Measurements from ENCODE around the gene GRIA1.

The GRIA1 gene

DNA sequence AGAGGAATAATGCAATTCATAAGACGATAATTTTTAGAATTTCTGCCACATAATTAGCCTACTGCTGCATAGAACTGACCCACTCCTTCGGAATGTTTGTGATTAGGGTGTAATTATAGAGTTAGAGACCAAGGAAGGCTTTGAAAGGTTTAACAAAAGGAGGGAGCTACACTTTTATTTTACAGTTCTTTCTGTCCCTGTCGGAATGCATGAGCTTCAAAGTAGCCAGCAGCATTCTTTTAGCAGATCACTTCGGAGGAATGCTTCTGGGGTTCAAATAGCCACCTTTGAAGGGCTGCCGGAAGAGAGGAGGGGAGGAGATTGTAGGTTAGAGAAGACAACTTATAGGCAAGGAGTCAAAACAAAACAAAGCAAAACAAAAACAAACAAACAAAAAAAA, 168.1 kb downstream of the GRIA1 start:
- DNase-seq (ENCODE audit: low read depth, low spot score) = no peak

DNA sequence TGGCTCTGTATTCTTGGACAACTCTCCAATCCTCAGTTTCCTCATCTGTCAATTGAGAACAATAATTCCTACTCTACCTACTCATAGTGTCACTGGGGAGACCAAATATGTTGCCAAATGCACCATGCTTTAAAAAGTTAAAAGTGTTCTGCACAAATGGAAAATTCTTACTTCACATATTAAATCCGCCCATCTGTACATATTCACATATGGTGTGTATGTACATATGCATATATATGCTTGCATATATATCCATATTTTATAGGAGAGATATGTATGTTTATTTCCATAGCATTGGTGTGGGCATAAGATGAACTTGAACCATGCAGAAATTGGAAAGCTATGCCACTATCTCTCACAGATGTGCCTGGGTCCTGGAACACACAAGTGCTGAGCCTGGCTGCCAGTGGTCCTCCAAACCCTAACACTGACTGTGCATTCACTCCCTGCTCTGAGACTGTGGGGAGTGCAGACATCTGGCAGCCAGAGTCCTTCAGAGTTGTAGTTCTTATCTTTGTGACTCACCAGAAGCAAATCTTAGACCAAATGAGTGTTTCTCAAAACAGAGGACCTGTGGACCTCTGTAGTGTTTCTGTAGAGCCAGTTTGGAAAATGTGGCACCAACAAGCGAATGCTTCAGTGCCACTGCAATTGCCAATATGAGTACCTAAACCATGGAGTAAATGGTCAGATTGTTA, 168.7 kb downstream of the GRIA1 start:
- DNase-seq (ENCODE audit: low read depth, low spot score) = no peak

GRCh38 chr5:153660919-153661318, 170.4 kb downstream of the GRIA1 start:
- DNase-seq (ENCODE audit: low read depth, low spot score) = no peak

DNA sequence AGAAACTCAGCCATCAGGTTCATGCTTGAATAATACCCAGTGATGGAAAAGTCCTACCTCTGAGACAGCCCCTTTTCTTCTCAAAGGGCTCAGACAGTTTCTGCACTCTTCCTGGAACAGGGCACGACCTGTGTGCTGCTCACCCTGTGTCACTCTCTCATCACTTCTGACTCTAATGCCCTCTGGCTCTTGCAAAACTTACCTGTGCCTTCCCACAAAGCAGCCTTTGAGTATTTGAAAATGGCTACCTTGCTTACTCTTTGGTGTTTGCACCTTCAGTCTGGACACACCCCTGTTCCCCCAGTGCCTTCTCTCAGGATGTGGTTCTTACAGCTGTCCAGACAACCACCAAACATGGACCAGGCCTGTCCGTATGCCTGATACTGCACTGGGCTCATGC, 171.4 kb downstream of the GRIA1 start:
- no peak for DNase-seq (ENCODE audit: low read depth, low spot score)

- no peak for DNase-seq (ENCODE audit: low read depth, low spot score)
Measured at GRCh38 chr5:153670101-153670500, 179.6 kb downstream of the GRIA1 start.

- no peak for DNase-seq (ENCODE audit: low read depth, low spot score)
Measured at GRCh38 chr5:153671653-153672346, 181.3 kb downstream of the GRIA1 start.

DNA sequence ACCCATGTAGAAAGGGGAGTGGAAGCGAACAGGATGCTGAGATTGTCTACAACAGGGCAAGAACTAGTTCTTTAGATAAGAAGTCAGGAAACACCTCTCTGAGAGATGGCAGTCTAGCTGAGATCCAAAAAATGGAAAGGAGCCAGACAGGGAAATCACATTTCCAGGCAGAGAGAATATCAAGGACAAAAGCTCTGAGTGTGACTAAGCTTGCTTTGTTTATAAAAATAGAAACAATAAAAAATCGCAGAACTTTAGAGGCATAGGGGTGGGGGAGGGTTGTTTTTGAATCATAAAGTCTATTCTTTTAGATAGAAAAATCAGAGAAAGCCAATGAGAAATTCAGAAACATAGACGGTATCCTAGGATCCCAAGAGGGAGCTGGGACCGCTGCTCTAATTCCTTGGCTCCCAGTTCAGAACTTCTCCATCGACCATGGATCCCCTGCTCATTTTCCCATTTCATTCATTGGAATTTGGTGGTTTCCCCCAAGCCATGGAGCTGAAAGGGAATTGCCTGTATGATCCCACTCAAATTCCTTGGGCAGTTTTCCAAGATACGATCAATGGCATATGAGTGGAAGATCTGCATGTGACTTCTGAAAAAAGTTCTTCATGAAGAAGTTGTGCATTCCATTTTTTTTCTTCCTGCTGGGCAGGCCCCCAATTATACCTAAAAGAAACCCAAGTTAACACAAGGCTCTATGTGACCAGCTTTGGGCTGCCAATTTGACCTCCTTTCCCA, 182.0 kb downstream of the GRIA1 start:
- no peak for DNase-seq (ENCODE audit: low read depth, low spot score)

- DNase-seq (ENCODE audit: low read depth, low spot score) = no peak
Measured at GRCh38 chr5:153674356-153674755, 183.9 kb downstream of the GRIA1 start.

DNA sequence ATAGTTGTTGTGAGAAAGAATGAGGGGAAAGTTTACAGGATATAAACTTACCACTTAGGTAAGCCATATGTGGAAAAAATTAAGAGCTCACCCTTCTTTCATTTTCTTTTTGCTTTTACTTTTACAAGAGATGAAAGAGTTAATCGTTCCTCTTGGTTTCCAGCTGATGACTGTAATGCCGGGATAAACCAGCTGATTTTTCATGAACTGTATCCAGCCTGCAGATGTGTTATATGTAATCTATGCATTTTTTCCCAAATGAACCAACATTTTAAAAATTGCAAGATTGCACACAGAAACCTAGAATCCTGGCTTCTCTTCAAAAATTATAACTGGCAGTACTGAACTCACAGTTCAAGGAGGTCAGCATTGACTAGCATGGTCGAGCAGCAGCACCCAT, 185.9 kb downstream of the GRIA1 start:
- DNase-seq (ENCODE audit: low read depth, low spot score) = no peak

DNA sequence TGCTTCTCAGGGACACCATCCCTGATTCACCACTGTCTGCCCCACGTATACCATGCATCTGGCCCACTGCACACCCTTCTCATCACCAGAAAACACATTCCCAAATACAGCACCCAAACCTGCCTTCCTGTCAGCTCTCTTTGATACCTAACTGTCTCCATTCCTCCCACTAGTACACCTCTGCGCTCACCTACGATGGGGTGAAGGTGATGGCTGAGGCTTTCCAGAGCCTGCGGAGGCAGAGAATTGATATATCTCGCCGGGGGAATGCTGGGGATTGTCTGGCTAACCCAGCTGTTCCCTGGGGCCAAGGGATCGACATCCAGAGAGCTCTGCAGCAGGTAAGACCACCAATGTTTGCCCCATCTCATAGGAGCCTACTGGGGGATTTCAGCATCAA, 186.4 kb downstream of the GRIA1 start:
- DNase-seq (ENCODE audit: low read depth, low spot score) = no peak

DNA sequence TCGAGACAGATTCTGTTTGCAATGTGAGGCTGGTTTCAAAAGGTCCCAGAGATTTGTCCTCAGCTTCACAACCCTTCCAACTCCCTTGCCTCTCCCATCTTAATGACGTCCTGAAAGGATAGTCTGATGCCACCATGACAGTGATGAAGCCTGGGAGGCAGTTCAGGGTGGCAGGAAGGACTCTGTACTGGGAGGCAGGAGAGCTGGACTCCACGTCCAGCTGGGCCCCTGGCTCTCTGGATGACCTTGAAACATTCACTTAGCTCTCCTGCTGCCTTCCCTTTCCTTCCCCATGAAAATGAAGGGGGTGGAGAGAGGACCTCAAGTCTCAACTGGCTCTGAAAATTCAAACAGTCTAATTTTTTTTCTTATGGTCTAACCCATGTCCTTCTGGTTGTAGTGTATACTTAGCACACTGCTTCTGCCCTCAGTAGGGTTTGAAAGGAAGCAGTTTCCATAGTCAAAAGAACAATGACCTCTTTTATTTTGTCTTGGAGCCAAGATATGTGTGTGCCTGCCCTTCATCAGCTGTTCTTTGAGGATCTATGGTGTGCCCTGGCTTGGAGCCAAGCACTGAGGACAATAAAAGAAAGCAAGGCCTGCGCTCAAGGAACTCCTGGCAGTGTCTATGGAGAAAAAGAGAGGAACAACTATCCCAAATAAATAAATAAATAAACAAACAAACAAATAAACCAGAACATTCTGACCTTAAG, 188.3 kb downstream of the GRIA1 start:
- DNase-seq (ENCODE audit: low read depth, low spot score) = no peak

GRCh38 chr5:153690236-153690635, 199.8 kb downstream of the GRIA1 start:
- no peak for DNase-seq (ENCODE audit: low read depth, low spot score)

DNA sequence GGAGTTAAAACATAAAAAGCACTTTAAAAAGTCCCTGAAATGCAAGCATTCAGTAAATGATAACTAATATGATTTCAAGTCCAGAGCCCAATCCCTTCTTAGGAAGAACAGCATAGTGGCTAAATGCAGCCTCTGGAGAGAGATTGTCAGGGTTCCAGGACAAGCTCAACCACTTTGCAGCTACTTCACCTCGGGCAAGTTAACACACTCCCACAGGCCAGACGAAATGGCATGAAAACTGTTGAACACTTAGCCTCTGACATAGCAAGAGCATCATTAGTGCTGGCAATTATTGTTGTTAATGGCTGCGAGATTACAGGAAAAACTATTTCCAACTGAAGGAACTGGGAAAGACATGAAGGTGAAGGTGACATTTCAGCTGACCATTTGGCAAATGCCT, 205.8 kb downstream of the GRIA1 start:
- no peak for DNase-seq (ENCODE audit: low read depth, low spot score)

GRCh38 chr5:153699035-153699434, 208.6 kb downstream of the GRIA1 start:
- DNase-seq (ENCODE audit: low read depth, low spot score) = no peak

DNA sequence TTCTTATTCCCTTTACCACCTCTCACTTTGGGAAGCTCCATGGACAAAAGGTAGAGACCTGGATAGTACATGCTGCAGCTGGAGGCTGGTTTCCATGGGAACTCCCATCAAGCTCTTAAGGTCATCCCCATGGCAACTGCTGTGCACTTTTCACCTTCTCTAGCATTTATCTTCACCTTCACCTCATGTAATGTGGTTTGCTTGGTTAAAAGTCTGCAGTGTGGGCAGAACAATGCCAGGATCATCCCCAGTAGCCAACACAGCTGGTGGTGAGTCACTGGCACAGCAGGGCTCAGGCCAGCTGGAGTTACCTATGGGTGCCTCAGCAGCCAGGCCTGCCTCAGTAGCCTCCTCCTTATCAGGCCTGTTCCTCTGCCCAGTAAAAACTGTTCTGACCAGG, 210.5 kb downstream of the GRIA1 start:
- DNase-seq (ENCODE audit: low read depth, low spot score) = no peak

DNA sequence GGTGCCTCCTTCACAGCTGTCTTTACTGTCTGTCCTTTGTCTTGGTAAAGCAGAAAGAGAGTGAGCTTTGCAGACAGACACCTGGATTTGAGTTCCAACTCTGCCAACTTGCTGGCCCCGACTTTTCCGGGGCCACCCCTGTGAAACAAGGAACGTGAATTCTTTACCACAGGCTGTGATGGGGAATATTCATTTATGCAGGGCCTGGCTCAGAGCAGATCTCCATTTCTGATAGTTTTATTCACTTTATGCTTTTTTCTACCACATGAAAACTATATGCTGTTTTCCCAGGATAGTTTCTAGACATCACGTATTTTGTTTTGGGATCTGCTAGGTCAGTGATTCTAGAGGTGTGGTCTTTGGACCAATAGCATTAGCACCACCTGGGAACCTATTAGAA, 211.8 kb downstream of the GRIA1 start:
- DNase-seq (ENCODE audit: low read depth, low spot score) = no peak

DNA sequence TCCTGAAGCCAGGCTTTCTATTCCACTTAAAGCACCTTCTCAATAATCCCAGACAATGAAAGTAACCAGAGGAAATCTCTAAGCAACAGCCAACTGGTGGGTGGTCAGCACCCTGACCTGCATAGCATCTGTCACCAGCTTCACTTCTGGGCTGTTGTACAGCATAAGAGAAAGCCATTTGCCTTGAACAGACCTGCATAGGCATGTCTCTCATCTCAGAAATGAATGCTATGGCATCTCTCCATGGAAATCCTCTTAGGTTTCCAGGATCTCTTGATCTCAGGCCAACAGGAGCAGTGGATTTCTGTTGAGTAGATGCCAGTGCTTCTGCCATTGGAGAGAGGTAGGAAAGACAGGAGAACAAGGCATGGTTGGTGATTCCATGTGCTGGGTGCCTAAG, 213.6 kb downstream of the GRIA1 start:
- DNase-seq (ENCODE audit: low read depth, low spot score) = no peak

DNA sequence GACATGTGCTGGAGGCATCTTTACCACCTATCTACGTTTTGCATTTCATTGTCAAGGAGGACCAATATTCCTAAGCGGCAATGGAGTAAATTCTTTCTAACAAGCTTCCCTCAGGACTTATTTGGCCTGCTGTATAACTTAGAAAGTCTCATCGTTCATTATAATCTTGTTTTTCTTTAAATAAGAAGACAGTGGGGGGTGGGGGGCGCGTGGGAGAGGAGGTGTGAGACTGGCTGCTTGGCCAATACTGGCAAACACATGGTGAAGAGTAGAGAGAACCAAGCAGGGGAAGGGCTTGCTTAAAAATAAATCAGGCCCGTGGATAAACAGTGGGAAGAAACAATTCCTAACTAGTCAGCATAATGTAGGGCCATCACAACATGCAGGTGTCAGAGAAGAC, 217.2 kb downstream of the GRIA1 start:
- DNase-seq (ENCODE audit: low read depth, low spot score) = no peak

DNA sequence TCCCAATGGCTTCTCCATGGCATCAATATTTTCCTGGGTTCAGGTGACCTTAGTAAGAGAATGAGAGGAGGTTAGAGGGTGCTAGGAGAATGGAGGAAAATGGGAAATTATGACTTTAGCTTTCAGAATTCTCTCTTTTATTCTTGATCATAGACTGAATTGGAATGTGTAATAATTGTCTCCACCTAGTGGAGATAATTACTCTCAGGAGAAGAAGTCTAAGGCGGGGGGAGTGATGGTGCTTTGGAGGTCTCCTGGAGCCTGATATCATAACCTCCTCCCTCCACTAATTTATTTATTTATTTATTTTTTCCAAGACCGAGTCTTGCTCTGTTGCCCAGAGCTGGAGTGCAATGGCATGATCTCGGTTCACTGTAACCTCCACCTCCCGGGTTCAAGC, 221.3 kb downstream of the GRIA1 start:
- no peak for DNase-seq (ENCODE audit: low read depth, low spot score)

DNA sequence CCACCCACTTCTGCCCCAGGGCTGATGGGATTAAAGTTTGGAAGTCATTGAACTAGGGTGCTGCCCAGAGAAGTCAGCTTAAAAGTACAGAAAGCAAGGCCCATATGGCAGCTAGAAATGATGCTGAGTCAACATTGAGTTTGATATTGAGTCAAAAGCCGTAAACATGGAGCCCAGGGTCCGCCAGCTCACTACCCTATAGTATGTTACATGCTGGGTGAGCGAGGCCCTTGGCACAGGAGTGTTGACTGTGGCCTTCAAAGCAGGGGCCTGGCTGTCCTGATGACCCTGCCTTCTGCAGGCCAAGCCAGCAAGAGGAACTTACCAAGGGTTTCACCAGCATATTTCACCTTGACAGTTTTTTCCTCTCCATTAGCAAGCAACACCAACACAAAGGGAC, 222.5 kb downstream of the GRIA1 start:
- DNase-seq (ENCODE audit: low read depth, low spot score) = no peak

DNA sequence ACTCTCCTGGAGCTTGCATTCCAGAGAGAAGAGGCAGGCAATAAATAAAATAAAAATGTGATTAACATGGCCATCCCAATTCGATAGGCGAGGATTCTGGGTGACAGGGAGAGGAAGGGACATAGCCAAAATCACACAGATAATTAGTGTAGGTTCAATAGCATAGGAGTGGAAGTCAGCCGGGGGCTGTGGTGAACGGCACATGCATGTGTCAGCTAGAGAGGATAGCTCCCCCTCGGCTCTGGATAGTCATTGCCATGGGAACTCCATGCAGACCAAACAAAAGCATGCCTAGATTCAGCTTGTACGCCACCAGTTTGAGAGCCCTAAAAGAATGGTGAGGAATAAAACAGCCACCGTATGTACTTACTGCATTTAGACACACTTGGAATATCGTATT, 223.5 kb downstream of the GRIA1 start:
- no peak for DNase-seq (ENCODE audit: low read depth, low spot score)

DNA sequence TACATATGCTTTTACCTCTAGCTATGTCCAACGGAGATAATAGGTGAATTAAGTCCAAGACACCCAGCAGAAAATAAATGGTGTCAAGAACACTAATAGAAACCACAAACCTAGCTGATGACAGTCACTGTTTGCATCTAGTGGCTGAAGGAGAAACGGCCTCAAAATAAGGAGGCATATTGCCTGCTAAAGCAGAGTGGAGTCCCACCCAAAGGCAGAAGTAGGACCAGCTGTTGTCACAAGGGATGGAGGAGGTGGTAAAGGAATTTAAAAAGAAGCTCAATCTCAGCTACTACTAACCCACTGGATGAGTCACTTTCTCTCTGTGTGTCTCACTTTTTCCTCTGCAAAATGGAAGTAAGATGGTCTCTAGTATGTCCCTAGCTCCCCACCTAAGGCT, 224.3 kb downstream of the GRIA1 start:
- DNase-seq (ENCODE audit: low read depth, low spot score) = no peak
